Measurements from ENCODE around the gene GRAMD2B.
"Not testable (repeated sequence)": the region's sequence is repeated elsewhere in the genome, so short reads cannot be mapped to it uniquely, and the experiment has no call there.

Gene GRAMD2B, protein sequence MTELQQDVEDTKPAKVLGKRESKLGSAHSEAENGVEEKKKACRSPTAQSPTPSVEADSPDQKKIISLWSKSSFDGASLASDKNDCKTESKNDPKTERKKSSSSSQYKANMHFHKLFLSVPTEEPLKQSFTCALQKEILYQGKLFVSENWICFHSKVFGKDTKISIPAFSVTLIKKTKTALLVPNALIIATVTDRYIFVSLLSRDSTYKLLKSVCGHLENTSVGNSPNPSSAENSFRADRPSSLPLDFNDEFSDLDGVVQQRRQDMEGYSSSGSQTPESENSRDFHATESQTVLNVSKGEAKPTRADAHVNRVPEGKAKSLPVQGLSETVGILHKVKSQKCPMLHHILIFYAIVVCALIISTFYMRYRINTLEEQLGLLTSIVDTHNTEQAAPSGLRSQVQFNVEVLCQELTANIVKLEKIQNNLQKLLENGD

DNA sequence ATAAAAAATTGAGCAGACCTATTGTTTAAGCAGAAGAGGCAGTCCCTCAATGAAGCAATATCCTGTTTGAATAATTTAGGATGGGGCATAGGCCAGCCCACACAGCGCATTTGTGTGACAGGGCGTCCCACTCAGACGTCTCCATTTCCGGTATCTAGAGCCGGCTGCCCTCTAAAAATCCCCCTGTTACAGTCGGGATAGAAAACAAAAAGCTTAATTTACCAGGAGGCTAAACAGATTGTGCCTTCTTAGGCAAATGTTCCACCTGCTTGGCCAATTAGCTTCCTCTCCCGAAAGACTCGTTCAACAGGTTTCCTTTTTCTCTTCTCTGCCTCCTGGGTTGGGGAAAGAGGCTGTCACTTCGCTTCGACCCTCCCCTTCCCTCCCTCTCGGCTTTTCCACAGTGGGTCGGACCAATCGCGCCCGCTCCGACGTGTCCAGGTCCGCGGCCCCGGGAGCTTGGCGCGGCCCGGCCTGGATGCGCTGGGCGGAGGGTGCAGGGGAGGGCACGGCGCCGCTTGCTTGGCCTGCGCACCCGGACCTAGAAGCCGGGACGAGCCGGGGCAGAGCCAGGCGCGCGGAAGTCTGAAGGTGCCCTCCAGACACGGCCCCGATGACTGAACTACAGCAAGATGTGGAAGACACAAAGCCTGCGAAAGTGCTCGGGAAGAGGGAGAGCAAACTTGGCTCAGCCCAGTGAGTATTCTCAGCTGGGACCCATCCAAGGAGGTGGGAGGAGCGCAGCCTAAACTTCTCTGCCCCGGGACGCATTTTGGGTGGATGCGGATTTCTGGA, at the start of gene GRAMD2B:
GRAMD2B (plus strand) TSS at position 416 of the 795 bp plus-strand sequence; CDS start at position 614, 198 bp downstream.
- peak; percentile 87 for DNase-seq (ENCODE audit: low spot score)

DNA sequence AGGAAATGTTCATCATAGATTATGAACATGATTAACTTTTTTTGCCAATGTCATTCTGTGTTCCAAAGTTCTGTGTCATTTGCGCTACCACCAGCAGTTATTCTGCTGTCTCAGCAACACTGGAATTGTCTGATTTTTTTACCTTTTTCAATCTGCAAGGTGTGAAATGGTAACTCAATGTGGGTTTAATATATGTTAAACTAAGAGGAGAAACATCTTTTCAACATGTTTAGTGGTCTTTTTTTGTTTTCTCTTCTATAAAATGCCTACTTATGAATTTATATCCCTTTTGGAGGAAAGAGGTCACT, 49.1 kb upstream of the GRAMD2B start:
- no peak for DNase-seq (ENCODE audit: low spot score)

DNA sequence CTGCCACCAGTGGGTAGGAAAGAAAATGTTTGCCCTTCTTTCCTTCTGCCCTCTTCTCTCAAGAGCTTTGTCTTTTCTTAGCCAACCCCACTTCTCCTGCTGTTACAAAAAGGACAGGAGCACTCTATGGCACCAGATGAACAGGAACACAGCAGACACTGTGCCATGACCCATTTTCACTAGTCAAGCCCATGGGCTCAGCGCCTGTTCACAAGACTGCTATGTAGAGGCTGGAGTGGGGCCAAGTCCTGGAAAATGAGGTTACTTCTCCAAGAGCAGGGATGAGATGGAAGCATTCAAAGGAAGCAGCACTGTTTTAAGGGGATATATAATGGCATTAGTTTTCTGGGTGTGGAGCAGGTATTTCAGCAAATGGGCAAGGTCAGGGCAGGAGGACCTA, 46.8 kb upstream of the GRAMD2B start:
- peak; percentile 36 for DNase-seq (ENCODE audit: low spot score)

DNA sequence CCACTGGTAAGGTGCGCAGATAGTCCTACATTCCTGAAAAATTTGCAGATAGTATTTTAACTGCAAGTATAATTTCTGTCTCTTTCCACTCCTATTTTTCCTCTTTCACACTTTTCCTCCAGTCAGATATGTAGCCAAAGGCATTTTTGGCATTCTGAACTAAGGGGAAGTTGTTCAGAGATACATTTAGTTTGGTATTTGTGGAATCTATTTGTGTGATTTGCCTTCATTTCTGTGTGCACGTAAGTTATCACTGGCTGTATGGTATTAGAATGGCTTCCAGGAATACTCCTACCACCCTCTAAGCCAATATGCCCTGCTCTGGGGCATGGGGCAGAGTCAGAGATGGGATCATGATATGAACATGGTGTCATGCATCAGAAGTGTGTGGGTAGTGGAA, 45.8 kb upstream of the GRAMD2B start:
- DNase-seq (ENCODE audit: low spot score) = no peak

DNA sequence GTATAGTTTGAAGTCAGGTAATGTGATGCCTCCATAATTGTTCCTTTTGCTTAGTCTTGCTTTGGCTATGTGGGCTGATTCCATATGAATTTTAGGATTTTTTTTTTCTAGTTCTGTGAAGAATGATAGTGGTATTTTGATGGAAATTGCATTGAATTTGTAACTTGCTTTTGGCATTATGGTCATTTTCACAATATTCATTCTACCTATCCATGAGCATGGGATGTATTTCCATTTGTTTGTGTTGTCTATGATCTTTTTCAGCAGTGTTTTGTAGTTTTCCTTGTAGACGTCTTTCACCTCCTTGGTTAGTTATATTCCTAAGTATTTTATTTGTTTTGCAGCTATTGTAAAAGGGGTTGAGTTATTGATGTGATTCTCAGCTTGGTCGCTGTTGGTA, 42.9 kb upstream of the GRAMD2B start:
- DNase-seq (ENCODE audit: low spot score) = not testable (repeated sequence)

DNA sequence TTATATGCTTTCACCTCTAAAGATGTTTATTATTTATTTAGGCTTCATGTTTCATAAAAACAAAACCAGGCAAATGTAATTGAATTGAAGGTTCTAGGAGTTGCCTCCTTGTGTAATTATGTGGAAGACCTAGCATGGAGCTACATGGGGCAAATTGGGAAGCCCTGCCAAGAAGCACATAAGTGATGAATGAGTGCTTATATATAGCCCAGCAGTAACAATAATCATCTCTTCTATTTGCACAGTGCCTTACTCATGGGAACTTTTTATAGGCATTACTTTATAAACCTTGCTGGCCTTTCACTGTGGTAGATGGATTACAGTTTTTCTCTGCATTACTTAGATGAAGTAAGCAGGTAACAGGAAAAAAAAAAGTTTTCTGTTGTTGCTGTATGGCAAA, 40.0 kb upstream of the GRAMD2B start:
- no peak for DNase-seq (ENCODE audit: low spot score)

DNA sequence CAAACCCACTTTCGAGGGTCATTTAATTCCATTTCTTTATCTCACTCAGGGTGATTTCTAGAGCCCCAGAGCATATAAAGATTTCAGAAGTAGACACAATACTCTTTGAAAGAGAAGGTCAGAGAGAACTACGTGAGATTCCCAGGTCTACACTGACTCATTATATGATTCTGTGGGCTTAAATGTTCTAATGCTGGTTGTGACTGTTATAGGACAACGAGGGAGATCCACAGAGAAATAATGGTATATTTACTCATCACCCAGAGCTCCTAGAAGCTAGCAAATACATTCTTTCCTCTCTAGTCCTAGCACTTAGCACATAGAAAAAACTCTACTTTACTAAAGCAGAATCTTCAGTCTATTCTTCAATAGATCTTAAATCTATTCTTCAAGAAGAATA, 39.4 kb upstream of the GRAMD2B start:
- no peak for DNase-seq (ENCODE audit: low spot score)

DNA sequence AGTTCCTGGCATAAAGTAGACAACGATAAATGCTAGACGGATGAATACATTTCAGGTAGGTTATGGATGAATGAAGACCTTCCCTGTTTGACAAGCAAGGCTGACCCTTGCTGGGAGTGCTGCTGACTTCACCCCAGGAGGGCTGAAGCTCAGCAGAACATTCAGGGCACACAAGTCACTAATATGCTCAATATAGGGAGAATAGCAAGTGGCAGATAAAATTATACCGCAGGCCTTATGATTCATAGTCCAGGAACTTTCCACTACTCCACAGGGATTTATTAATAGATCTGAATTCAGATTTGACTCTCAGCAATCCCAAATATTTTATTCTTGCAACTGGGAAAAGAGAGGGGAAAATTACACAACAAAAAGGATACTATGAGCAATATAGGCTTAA, 38.2 kb upstream of the GRAMD2B start:
- no peak for DNase-seq (ENCODE audit: low spot score)

DNA sequence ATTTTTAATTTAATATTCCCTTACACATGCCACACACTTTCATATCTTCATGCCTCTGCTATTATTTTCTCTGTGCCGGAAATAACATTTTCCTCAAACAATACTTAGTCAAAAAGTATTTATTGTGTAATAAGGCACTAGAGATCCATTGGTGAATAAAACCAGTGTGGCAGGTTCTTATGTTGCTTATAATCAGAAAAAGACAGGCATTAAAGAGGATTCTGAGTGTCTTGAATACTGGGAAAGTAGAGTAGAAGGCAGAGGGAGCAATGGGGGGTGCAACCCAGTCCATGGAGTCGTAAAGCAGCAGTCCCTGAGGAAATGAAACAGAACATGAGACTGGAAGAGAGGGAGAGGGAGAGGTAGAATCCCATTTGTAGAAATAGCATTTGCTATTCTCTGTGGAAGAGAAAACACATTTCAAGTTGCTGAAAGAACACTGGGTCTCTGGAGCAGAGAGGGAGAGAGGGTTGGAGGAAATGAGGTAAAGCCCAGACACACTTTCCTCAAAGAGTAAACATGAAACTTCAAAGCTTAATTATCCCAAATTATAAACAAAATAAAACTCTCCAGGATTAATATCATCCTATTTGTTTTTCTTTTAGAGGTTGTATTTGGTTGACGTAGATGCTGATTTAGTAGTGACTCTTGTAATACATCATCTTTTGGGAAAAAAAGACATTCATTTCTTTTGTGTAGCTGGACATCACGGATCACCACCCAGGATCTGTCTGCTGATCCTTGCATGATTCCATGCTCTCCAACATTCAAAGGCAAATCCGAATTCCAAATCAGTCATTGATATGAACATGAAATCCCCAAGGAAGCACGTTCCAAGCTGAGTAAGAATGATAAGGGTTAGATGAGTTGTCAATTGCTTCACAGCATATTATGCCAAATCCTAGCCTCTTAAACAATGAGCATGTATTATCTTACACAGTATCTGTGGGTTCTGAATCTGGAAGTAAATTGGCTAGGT, 37.4 kb upstream of the GRAMD2B start:
- no peak for DNase-seq (ENCODE audit: low spot score)

DNA sequence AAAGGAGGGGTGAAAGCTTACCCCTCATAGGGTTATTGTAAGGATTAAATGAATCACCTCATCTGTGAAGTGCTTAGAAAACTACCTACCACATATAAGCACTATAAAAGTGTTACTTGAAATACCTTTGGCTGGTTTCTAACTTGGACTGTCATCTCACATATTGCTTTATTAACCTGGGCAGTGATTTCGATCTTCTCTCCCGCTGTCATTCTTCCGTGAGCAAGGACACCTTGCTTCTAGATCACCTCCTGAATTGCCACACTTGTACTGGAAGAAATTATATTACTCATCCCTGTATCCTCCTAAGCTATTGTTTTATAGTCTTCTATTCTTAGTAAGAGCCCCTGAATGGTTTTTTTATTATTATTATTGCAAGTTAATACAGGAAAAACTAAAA, 34.0 kb upstream of the GRAMD2B start:
- DNase-seq (ENCODE audit: low spot score) = no peak

DNA sequence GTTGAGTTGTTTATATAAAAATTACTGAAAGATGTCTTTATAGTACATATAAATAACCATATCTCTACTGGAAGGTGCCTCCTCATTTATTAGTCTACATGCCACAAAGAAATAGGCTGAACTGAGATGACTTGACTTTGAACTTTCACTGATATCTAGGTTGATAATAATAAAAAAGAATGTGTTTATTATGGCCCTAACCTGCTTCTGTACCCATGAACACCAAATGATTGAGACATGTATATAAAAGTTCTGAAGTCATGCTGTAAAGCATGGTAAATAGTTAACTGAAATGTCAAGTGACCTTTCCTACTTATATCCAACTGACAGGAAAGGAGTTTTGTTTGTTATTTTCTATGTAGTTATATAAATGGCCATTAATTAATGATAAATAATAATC, 33.2 kb upstream of the GRAMD2B start:
- no peak for DNase-seq (ENCODE audit: low spot score)

DNA sequence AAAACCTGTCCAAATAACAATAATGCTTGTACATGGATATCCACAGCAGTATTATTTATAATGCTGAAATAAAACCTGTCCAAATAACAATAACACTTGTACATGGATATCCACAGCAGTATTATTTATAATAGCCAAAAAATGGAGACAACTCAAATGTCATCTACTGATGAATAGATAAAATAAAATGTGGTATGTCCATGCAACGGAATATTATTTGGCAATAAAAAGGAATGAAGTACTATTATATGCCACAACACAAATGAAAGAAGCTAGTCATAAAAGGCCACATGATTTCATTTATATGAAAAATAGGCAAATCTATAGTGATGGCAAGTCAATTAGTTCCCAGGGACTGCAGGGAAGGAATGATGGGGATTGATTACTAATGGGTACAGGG, 31.8 kb upstream of the GRAMD2B start:
- DNase-seq (ENCODE audit: low spot score) = no peak

DNA sequence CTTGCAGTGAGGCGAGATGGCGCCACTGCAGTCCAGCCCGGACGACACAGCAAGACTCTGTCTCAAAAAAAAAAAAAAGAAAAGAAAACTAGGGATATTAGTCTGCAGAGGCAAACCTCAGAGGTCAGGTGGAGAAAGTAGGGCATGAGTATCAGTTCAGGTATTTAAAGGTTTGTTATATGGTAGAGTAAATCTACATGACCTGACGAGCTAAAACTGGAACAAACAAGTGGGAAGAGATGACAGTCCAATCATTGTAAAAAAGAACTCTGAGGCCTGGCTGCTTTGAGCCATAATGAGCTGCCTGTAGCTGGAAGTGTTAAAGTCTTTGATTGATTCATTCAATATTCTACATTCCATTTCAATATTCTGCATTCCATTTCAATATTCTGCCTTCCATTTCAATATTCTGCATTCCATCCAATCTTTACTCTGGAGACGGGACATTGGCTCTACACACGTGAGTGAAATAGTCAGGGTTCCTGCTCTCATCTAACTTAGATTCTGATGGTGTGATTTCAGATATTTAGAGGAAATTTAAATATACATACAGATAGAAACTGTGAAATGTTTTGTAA, 28.9 kb upstream of the GRAMD2B start:
- DNase-seq (ENCODE audit: low spot score) = no peak

DNA sequence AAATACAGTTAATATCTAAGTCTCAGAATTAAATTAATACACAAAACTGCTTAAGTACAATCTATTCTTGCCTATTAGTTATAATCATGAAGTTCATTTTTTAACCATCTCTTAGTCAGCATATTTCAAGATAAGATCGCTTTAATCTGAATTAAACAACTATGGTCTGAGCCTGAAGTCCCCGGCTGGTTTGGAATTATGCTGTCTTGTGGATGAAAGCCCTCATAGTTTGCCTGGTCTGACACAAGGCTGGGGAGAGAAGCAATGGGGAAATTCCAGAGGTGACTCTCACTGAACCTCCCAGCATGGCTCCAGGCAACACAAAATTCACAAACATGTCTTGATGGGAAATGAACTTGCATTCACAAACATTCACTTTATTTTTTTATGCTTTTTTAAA, 28.0 kb upstream of the GRAMD2B start:
- DNase-seq (ENCODE audit: low spot score) = no peak

DNA sequence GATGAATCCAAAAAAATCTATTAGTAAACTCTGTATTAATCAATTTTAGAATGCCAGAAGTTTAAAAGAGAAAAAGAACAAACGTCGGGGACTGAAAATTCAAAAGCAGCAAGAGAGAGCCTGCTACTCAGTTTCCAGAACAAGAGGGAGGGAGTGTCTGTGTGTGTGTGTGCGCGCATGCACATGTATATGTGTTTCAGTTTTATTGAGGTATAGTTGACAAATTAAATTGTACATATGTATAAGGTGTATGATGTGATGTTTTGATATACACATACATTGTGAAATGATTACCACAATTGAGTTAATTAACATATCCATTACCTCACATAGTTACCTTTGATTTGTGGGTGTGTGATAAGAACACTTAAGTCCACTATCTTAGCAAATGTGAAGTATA, 27.6 kb upstream of the GRAMD2B start:
- no peak for DNase-seq (ENCODE audit: low spot score)

DNA sequence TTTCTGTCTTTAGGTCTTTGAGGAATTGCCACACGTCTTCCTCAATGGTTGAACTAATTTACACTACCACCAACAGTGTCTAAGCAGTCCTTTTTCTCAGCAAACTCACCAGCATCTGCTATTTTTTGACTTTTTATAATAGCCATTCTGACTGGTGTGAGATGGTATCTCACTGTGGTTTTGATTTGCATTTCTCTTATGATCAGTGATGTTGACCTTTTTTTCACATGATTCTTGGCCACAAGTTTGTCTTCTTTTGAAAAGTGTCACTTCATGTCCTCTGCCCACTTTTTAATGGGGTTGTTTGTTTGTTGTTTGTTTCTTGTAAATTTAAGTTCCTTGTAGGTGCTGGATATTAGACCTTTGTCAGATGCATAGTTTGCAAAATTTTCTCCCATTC, 26.5 kb upstream of the GRAMD2B start:
- DNase-seq (ENCODE audit: low spot score) = not testable (repeated sequence)

DNA sequence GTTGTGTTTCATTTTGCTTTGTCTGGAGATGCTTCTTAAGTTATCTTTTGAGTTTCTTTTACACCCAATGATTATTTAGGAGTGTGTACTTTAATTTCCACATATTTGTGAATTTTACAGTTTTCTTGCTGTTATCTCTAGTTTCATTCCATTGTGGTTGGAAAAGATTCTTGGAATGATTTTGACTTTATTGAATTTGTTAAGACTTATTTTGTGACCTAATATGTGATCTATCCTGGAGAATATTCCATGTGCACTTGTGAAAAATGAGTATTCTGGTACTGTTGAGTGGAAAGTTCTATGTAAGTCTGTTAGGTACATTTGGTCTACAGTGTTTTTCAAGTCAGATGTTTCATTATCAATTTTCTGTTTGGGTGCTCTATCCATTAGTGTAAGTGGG, 24.4 kb upstream of the GRAMD2B start:
- DNase-seq (ENCODE audit: low spot score) = no peak

DNA sequence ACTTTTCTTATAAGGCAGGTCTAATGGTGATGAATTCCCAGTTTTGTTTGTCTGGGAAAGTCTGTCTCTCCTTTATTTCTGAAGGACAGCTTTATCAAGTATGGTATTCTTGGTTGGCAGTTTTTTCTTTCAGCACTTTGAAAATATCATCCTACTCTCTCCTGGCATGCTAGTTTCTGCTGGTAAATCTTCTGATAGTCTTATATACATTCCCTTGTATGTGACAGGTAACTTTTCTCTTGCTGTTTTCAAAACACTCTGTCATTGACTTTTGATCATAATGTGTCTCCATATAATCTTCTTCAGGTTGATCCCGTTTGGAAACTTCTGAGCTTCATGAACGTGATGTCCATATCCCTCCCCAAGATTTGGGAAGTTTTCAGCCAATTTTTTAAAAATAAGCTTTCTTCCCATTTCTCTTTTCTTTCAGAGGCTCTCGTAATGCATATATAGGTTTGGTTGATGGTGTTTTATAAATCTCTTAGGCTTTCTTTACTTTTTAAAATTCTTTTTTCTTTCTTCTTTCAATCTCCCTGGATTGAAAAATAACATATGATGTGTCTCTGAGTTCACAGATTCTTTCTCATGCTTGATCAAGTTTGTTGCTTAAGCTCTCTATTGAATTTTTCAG, 22.5 kb upstream of the GRAMD2B start:
- DNase-seq (ENCODE audit: low spot score) = no peak

DNA sequence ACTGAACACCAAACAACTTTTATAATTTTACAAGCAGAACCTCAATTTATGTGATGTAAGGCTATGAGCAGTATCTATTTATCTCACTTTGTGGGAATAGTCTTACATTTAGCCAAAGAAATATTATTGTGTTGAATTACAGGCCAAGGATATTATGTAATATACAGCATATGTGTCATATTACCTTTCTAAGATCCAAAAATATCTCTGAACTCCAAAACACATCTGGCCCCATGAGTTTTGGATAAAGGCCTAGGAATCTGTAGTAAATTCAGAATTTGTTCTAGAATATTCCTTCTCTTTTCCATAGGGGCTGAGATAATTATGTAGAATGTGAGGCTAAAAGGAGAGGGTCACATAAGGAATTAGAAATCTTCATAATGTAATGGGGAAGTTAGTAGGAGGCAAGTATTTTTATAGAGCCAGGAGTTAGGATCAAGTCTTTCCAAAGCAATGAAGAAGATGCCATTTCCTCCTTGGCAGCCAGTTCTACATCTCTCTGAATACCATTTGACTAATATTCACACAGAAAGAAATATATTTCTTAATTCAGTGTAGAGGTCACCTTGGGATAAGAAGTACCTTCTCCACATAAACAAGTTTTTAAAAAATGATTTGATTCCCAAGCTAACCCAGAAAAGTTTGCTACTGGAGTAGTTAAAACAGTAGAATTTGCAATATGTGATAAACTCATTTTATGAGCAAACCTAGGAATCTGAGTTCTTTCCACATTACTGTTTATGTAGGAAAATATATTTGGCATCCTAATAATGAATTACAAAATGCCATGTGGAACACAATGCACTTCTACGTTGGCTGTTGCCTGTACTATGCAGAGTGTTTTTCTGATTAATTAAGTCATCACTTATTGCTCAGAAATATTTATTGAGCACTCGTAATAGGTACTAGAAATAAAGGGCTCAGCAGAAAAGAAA, 20.3 kb upstream of the GRAMD2B start:
- no peak for DNase-seq (ENCODE audit: low spot score)

DNA sequence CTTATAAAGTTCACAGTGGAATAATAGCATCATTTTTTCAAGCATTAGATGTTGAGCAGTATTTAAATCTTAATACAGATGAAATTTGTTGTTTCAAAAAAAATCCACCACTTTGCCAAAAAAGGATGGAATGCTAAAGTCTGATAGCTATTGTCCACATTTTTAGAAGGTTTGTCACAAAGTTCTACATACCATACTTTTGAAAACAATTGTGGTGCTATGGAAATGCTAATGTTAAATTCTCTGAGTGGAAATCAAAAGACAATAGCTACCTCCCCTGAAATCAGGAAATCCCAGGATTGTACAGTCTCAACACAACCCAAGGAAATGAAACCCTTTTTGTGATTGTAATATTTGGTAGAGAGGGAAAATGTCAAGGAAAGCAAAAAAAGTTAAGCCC, 19.3 kb upstream of the GRAMD2B start:
- no peak for DNase-seq (ENCODE audit: low spot score)

Measured in globus pallidus (tissue), 1 donor.